Prostate gland (tissue), 2 donors: ENCODE data around the gene OR5B21.

Experiments used
- POLR2A ChIP-seq: fragments of 450-650 bp; IDR thresholded peaks from one replicate; pipeline ENCODE4 v1.6.1; 2016; ENCODE audit warnings: antibody characterized with exemption, mild to moderate bottlenecking
- POLR2AphosphoS5 ChIP-seq: sonication (generic); formaldehyde crosslinking; IDR thresholded peaks from one replicate; pipeline ENCODE4 v1.6.1; 2017; ENCODE audit warnings: antibody characterized with exemption
- TF ChIP-seq, protein P1 (sequence below), 4 experiments: fragments of 200-600 bp in 2 of 4; fragments of 450-650 bp in 2 of 4; sonication (generic) in 2 of 4; IDR thresholded peaks; 1 replicate in 3 of 4; 2 replicates in 1 of 4; pipeline ENCODE4 v1.5.1; 2016 to 2019; ENCODE audit warnings: antibody characterized with exemption in 4 of 4, mild to moderate bottlenecking in 2 of 4, moderate library complexity in 2 of 4

DNA sequence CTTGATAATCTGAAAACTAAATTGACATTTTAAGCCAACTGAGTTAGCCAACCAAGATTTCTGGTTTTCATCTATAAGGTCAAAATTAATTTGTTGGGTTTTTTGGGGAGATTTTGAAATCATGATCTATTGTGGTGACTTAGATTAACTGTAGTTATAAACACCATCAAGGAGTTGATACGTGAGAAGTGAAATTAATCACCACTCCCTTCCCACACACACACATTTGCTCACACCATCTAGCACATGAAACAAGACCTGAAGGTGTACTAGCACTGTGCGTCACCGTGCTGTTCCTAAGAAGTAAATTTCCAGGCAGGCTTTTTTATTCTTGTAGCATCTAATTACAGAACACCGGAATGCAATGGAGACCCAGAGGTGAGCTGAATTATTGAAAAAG lies 2.1 kb downstream of the OR5B21 start:
- TF ChIP-seq, protein P1, sequence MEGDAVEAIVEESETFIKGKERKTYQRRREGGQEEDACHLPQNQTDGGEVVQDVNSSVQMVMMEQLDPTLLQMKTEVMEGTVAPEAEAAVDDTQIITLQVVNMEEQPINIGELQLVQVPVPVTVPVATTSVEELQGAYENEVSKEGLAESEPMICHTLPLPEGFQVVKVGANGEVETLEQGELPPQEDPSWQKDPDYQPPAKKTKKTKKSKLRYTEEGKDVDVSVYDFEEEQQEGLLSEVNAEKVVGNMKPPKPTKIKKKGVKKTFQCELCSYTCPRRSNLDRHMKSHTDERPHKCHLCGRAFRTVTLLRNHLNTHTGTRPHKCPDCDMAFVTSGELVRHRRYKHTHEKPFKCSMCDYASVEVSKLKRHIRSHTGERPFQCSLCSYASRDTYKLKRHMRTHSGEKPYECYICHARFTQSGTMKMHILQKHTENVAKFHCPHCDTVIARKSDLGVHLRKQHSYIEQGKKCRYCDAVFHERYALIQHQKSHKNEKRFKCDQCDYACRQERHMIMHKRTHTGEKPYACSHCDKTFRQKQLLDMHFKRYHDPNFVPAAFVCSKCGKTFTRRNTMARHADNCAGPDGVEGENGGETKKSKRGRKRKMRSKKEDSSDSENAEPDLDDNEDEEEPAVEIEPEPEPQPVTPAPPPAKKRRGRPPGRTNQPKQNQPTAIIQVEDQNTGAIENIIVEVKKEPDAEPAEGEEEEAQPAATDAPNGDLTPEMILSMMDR (IDR thresholded peaks at IDR 0.05) = no peak
- TF ChIP-seq POLR2AphosphoS5 = no peak
- no peak for TF ChIP-seq POLR2A
